GM18870 (cell line): ENCODE results near the gene FSCN2.
"Not testable (repeated sequence)": the region's sequence is repeated elsewhere in the genome, so short reads cannot be mapped to it uniquely, and the experiment has no call there.

Experiments used
- ATAC-seq: cut with Tn5 transposase; IDR thresholded peaks from one replicate; pipeline ENCODE4 v1.9.1; 2021; ENCODE audit warnings: moderate library complexity; ENCODE audit not compliant: unreplicated experiment

FSCN2 gene

DNA sequence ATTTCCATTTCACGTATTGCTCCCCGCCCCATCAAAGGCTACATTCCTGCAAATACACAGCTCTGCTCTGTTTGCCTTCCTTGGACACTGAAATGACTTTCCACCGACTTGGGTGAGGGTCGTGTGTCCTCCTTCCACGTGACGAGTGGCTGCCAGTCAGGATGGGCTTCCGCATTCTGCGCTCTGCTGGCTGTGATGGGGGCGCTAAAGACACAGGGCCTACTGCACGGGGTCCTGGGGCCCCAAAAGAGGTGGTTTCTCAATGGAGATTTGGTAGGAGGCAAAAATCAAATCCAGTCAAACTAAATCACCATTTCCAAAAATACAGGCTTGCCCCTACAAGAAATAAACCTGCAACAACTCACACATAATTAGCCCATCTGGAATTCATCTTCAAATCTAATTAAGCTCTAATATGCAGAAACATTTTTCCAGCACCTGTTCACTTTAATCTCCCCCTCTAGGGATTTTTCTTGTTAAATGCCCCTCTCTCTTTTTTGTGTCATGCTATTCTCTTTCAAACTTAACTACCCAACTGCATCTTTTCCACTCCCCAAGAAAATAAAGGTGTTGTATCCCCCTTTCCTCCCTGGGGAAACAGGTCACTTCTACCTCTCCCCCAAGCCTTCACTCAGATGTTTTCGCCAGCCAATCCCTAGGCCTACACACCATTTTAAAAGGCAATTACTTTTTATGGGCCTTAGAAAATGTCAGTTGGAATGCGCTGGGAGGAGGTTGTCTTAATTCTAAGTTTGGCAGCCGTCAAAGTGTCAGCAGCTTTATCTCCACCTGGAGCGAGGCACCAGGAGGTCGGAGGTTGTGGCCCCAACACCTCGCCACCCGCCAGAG is 45.8 kb downstream of the FSCN2 start:
- ATAC-seq = no peak

DNA sequence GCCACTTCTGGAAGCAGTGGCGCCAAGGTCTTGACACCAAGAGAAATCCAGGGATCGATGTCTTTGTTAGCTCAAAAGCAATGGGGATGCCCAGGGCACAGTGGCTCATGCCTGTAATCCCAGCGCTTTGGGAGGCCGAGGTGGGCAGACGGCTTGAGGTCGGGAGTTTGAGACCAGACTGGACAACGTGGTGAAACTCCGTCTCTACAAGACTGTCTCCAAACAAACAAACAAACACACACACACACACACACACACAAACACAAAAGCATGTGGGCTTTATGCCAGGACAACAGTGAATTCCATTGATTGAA is 46.4 kb downstream of the FSCN2 start:
- ATAC-seq = no peak

DNA sequence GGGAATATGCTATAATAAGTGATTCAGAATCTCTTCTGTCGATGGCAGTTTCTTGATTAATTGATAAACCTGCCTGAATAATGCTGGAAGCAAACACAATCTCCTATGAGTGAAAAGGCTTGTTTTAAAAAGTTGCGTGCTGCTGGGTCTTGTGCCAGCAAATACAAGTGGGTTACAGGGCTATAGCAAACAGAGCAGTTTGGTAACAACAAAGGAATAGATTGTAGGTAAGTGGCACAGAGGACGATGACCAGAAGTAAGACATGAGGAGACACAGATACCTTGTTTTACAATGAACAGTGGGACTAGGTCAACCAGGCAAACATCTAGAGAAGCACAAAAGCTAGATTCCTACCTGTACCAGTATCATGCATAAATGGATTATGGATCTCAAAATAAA is 47.7 kb downstream of the FSCN2 start:
- ATAC-seq = no peak

DNA sequence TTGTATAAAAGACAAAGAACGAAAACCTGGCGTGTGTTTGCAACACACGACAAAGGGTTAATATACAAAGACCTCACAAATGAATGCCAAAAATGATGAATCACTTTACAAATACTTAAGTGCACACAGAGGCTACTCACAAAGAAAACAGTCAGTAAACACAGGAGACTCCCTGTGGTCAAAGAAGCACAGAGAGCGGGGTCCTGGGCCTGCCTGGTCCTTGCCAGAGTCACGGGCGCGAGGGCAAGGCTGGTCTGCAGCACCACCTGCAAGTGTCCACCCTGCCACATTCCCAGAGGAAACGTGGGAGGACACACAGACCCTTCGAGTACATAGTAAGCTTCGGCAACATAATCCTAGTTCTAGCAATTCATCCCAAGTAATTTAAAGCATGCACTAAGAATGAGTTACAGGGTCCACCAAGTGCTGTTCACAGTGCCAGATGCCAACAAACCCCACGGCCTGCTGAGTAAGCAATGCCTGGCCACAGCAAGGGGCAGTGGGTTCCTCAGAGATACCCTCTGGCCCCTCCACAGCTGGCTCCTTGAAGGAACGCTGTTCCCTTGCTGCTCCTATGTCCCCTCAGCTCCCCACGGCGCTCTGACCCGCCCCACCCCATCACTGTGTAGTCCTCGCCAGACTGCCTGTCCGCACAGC is 48.6 kb downstream of the FSCN2 start:
- no peak for ATAC-seq

DNA sequence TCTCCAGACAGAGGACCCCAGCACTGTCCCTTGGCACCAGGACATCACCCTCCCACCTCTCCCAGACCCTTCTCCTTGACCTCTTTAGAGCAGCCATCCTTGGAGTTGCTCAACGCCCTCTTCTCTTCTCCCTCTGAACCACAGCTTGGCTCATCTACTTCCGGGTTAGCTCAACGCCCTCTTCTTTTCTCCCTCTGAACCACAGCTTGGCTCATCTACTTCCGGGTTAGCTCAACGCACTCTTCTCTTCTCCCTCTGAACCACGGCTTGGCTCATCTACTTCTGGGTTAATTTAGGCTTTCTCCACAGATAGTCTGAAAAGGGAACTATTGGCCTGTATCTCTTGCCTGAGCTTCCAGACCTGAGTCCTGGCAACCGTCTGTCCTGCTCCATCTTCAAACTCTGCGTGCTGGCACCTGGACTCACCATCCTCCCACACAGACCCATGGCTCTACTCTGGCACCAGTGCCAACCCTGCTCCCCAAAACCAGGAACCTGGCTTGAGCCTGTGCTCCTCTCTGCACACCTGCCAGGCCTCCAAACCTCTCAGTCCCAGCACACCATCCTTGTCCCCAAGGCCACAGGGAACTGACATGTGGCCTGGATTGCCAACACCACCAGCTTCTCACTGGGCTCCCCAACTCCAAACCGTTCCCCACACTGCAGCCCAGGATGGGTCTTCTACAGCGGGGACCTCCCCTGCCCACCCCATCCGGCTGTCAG is 49.3 kb downstream of the FSCN2 start:
- ATAC-seq = no peak

DNA sequence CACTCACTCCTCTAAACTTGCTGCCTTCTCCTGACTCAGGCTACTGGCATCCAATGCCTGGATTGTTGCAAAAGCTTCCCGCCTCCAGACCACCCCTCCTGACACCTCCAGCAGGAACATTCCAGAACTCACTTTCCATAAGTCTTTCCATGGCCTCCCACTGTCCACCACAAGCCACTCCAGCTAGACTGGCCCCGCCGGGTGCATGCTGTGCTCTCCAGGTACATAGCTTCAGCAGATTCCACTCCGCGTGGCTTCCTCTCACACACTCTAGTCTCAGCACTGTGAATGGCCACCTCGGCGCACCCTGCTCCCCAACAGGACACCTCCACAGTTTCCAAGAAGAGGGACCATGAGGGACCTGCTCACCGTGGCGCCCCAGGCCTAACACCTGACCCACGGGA is 49.9 kb downstream of the FSCN2 start:
- no peak for ATAC-seq

DNA sequence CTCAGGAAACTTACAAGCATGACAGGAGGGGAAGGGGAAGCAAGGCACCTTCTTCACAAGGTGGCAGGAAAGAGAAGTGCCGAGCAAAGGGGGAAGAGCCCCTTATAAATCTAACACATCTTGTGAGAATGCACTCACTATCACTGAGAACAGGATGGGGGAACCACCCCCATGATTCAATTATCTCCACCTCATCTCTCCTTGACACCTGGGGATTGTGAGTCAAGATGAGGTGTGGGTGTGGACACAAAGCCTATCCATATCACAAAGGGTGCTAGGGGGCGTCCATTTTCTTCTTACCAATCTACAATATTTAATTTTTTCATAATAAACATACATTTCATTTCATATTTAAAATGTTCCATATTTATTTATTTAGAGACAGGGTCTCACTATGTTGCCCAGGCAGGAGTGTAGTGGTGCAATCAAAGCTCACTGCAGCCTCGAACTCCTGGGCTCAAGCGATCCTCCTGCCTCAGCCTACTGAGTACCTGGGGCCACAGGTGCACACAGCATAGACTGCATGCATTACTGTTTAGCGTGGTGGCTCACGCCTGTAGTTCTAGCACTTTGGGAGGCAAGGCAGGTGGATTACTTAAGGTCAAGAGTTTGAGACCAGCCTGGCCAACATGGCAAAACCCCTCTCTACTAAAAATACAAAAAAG is 50.5 kb downstream of the FSCN2 start:
- no peak for ATAC-seq

DNA sequence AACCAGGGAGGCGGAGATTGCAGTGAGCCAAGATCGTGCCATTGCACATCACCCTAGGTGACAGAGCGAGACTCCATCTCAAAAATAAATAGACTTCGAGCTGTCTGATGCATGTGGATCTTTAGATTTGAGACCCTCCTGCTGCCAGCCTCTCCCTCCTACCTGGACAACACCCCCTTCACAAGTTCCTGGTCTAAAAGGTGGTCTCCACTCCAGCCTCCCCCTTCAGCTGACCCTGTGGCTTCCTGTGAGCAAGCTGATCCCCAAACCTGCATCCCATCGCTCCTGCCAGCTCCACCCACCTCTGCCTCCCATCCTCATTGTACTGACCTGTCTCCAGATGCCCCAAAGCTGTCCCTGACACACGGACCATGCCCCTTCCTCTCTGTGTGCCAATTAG is 51.1 kb downstream of the FSCN2 start:
- no peak for ATAC-seq

DNA sequence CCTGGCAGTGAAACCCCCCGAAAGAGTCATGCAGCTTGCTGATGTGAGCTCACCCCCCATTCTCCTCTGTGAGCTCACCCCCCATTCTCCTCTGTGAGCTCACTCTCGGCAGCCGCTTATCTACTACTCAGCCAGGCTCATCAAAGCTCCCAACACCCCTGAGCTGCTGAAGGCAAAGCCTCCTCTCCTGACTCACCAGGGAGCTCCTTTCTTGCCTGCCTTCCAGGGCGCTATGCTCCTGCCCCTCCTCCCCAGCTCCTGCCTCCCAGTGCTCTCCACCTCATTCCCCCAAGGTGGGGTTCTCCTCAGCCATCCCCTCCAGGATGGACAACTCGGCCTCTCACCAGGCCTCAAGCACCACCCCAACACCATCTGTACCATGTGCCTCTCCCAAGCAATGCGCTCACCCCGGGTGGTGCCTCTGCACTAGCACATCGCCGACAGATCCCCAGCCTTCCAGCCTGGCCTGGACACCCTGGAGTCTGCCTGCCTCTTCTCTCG is 51.7 kb downstream of the FSCN2 start:
- no peak for ATAC-seq

DNA sequence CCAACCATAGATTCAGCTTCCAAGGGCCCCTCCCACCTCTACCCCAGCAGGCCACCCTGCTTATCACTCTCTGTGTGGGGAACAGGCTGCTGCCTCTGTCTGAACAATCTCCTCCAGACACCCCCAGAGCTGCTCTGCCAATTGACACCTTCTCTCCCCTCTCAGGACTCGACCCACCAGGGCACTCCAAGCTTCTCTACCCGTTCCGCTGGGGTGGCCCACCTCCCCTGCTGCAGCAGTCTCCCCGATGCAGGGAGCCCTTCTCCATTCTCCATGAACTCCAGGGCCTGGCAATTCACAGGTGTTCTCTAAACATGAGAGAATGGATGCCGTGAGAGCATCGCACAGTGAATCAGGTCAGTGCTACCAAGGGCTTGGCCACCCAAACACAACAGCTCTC is 52.3 kb downstream of the FSCN2 start:
- no peak for ATAC-seq

DNA sequence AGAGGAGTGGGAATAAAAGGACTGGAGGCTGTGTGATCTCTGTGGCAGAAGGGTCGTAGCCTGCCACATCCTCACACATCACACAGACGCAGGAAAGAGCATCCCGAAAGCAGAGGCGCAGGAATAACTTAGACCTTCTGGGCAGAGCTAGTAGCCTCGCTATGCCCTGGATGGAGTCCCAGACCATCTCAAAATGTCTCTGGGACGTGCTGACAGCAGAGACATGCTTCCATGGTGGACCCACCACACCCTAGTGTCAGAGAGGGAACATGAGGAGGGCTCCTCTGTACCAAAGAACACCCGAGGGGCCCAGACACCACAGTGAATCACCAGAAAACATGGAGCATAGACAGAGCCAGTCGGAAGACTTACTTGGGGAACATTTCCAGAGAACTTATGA is 53.6 kb downstream of the FSCN2 start:
- no peak for ATAC-seq

DNA sequence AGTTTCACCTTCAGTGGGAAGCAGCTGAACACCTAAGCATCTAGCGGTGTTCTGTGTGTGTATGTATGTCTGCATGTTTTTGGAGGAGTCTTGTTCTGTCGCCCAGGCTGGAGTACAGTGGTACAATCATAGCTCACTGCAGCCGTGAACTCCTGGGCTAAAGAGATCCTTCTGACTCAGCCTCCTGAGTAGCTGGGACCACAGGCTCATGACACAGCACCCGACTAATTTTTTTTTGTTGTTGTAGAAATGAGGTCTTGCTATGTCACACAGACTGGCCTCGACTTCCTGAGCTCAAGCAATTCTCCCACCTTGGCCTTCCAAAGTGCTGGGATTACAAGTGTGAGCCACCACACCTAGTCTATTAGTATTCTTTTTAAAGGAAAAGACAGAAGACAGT is 54.2 kb downstream of the FSCN2 start:
- ATAC-seq = no peak

DNA sequence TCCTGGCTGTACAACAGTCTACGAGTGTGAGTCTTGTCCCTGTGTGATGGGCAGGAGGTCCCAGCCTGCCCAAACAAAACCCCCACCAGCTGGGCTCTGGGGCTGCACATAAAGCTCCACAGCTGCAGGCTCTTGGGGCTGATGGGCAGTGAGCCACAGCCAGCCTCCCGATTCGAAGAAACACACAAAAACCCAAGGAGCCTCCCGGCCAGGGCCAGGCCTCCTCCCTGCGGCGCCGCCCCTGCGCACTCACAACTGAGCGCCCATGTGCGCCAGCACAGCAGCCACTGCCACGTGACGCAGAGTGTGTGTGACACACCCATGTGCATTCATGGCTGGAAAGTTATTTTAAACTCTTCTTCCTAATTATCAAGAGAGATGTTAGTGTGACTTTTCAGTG is 54.6 kb downstream of the FSCN2 start:
- ATAC-seq = no peak

DNA sequence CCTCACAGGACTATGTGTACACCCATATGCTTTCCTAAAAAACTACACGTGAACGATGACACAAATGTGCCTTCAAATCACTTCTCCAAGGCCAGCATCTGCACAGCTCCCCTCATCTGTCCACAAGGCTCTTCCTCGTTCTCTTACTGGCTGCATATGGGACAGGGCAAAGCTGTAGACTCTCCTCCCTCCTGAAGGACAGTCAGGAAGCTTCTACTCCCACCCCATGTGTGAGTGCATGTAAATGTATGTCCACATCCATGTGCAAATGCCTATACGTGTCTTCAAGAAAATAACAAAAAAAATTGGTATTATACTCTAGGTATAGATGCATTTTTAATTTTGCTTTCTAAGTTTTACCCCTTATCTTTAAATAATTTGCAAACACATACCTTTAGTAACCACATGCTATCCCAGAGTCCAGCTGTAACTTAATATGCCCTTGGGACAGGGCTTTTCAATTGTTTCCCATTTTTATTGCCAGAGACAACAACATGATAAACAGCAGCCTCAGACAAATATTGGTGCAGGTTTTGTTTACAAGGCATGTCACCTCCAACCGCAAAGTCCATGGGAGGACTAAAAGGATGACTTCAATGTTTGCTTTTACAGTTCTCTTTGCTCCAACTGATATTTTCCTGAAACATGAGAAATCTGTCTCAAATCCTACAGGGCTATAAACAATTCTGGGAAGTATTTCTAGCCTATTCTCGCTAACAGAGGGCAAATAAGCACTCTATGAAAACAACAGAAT is 55.6 kb downstream of the FSCN2 start:
- ATAC-seq = no peak

DNA sequence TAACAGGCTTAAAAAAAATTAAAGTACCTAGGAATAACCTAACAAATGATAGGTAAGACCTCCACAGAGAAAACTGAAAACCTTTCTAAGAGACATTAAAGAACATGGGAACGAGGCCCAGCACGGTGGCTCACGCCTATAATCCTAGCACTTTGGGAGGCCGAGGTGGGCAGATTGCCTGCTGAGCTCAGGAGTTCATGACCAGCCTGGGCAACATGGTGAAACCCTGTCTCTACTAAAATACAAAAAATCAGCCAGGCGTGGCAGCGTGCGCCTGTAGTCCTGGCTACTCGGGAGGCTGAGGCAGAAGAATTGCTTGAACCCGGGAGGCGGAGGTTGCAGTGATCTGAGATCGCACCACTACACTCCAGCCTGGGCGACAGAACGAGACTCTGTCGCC is 56.6 kb downstream of the FSCN2 start:
- not testable (repeated sequence) for ATAC-seq

DNA sequence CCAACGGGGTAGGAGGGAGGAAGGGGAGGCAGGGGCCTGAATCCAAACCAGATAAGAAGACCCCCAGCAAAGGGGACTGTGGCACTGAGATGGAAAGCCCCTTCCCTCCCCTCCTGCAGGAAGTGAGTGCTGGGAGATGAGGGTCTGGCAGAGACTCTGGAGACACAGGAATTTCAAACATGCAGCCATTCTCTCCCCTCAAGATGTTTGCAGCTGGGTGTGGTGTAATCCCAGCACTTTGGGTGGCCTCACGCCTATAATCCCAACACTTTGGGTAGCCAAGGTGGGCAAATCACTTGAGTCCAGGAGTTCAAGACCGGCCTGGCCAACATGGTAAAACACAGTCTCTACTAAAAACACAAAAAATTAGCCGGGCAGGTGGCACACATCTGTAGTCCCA is 57.9 kb downstream of the FSCN2 start:
- no peak for ATAC-seq
